Measurements from ENCODE around the gene VSNL1. TPM values are rescaled to one million over a fixed set of nuclear protein-coding genes. Genes with fewer than 3 reads are reported as not detected.

Gene VSNL1
- total and polyA plus RNA-seq, 10 of the 15 experiments (the other 5 are each of a cell fraction or from before 2014, with no cell fraction given) = 0.04 to 0.30 (median 0.12) TPM; not detected in 4

DNA sequence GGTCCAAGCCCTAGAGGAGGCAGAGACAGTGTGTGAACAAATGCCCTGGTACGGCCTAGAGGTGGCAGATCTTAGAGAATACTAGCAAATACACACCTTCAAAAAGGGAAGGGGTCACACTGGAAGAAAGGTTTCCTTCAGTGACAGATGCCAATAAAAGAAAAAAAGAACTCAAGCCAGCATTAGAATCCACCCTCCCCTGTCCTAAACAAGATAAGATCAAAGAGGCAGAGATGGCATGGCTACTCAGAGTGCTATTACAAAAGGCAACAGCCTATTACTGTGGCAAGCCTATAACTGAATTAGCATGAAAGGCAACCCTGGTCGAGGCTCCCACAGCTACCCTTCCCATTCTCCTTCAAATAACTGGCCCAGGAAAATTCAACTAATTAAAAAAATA, 143.5 kb downstream of the VSNL1 start (continued):
- no peak for TF ChIP-seq ESRRA (IDR thresholded peaks at IDR 0.05; ENCODE audit: low read length)
- no peak for TF ChIP-seq ATF7 (IDR thresholded peaks at IDR 0.05; ENCODE audit: low read depth)

DNA sequence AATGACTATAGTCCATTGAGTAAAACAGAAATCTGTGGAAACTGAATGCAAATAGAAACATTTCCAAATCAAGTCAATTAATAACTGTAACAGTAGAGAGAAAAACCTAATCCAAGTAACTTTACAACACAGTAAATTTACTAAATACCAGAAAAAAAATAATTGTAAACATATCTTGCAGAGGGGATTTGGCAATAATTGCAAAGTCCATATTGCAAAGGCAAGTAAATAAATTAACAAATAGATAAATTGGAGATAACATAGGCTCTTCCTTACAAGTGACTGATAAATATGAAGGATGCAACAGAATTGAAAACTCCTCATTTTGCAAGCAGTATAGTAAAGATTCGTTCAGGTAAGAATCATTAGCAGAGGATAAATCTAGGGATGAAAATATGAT, 148.1 kb downstream of the VSNL1 start:
- ATAC-seq (no peak), FAIRE-seq (no peak), DNase-seq (ENCODE audit: low read depth, low spot score) (no peak)
- in situ Hi-C loops (cut with MboI) (no loop called here), intact Hi-C loops (cut with micrococcal nuclease; ENCODE audit: unreplicated experiment) (no loop called here)
- H3K27ac ChIP-seq (ENCODE audit: control insufficient read depth, insufficient read depth) = no peak overlapping the region
- no peak for TF ChIP-seq SPI1 (IDR thresholded peaks at IDR 0.05; ENCODE audit: borderline replicate concordance, insufficient read depth, low read depth, low read length)
- TF ChIP-seq NFIC (IDR thresholded peaks at IDR 0.05; ENCODE audit: low read depth, low read length) = no peak
- TF ChIP-seq RUNX3 (IDR thresholded peaks at IDR 0.05; ENCODE audit: low read length) = no peak
- TF ChIP-seq, protein P1, sequence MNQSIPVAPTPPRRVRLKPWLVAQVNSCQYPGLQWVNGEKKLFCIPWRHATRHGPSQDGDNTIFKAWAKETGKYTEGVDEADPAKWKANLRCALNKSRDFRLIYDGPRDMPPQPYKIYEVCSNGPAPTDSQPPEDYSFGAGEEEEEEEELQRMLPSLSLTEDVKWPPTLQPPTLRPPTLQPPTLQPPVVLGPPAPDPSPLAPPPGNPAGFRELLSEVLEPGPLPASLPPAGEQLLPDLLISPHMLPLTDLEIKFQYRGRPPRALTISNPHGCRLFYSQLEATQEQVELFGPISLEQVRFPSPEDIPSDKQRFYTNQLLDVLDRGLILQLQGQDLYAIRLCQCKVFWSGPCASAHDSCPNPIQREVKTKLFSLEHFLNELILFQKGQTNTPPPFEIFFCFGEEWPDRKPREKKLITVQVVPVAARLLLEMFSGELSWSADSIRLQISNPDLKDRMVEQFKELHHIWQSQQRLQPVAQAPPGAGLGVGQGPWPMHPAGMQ (IDR thresholded peaks at IDR 0.05; ENCODE audit: borderline replicate concordance) = no peak
- no peaks in the 10 kb centered on the region for H4K20me1 ChIP-seq (ENCODE audit: control insufficient read depth, insufficient read depth)
- peaks cover 0 to 18% of the 10 kb centered on the region in 2 experiments; a peak in 3 of 4 replicates for H3K36me3 ChIP-seq (ENCODE audit: control insufficient read depth in 2 of 2, insufficient read depth in 2 of 2, low read length in 1 of 2)
- CTCF ChIA-PET = interaction anchor here (0.7 to 1.0 kb wide), 2 partner anchors 18 to 30 kb away, joined by 3 read pairs; no protein-coding TSS in a partner anchor
- no peak overlapping the region for H2AFZ ChIP-seq (ENCODE audit: control insufficient read depth, low read depth, low read length)
- no peak overlapping the region for H3K4me3 ChIP-seq
- SMC1A ChIA-PET (ENCODE audit: uncharacterized antibody, unreplicated experiment) = no interaction called here
- no peaks in the 10 kb centered on the region for H3K4me1 ChIP-seq (ENCODE audit: control insufficient read depth, insufficient read depth, low read length)
- 50% methylated on average over 1 of the region's 1 CpG for WGBS (ENCODE audit: insufficient coverage, insufficient replicate concordance, low lambda C conversion rate, missing lambda C conversion rate)
- POLR2A ChIA-PET = interaction anchor here (1.0 kb wide), 1 partner anchor 13 kb away, joined by 3 read pairs; no protein-coding TSS in a partner anchor
- RAD21 ChIA-PET (ENCODE audit: unreplicated experiment) = no interaction called here
- H3K9ac ChIP-seq (ENCODE audit: control insufficient read depth, insufficient read depth, low read length) = no peak overlapping the region
- H3K27me3 ChIP-seq (replicated peaks in 1 of 2; ENCODE audit: control insufficient read depth in 2 of 2, insufficient read depth in 2 of 2, low read length in 1 of 2) = no peaks in the 10 kb centered on the region
- H3K79me2 ChIP-seq (ENCODE audit: control insufficient read depth, insufficient read depth, low read length) = no peaks in the 10 kb centered on the region
- no peak overlapping the region for H3K4me2 ChIP-seq (ENCODE audit: control insufficient read depth, insufficient read depth)
- BruUV-seq (replicated peaks) = no TSS peak
- no peaks in the 10 kb centered on the region; the same call in 2 of the 3 replicates for H3K9me3 ChIP-seq (replicated peaks; ENCODE audit: control insufficient read depth, insufficient read depth, low read length)

Measured in GM12878 (cell line).